ENCODE data around the gene OR2V1.

GRCh38 chr5:181133083-181133482 lies 2.1 kb upstream of the OR2V1 start:
- TF ChIP-seq POLR2A (IDR thresholded peaks at IDR 0.05) (no peak), CTCF (IDR thresholded peaks at IDR 0.05) (no peak)
